Liver (tissue), 3 donors: ENCODE data around the gene SOSTDC1.

Source experiments
- TAF1 ChIP-seq: conservative IDR thresholded peaks from 2 replicates; pipeline ENCODE4 v1.6.1; 2016; ENCODE audit warnings: antibody characterized with exemption, mild to moderate bottlenecking
- TF ChIP-seq, protein P1 (sequence below): fragments of 150-350 bp; IDR thresholded peaks from 2 replicates; pipeline ENCODE4 v1.5.1; 2017; ENCODE audit warnings: improper control_type of control experiment, low read depth, low read length; ENCODE audit not compliant: missing input control
- donor health status: healthy.
- donor health status: healthy.

DNA sequence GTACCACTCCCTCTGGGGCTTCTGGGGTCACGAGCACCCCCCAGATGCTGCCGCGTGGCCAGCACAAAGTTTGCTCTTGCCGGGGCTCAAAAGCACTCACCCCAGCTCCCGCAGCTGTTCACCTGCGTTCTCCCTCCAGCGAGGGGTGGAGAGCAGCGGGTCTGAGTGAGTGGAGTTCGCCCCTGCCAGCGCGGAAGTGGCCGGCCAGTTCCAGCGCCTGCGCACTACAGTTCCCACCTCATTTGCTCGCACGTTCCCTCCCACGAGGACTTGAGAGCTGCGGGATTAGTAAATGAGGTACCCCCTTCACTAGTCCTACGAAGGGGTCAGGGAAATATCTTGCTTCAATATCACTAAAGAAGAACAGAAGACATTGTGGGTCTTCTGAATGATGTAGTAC lies 36.8 kb upstream of the SOSTDC1 start:
- no peak for TF ChIP-seq TAF1
- TF ChIP-seq, protein P1, sequence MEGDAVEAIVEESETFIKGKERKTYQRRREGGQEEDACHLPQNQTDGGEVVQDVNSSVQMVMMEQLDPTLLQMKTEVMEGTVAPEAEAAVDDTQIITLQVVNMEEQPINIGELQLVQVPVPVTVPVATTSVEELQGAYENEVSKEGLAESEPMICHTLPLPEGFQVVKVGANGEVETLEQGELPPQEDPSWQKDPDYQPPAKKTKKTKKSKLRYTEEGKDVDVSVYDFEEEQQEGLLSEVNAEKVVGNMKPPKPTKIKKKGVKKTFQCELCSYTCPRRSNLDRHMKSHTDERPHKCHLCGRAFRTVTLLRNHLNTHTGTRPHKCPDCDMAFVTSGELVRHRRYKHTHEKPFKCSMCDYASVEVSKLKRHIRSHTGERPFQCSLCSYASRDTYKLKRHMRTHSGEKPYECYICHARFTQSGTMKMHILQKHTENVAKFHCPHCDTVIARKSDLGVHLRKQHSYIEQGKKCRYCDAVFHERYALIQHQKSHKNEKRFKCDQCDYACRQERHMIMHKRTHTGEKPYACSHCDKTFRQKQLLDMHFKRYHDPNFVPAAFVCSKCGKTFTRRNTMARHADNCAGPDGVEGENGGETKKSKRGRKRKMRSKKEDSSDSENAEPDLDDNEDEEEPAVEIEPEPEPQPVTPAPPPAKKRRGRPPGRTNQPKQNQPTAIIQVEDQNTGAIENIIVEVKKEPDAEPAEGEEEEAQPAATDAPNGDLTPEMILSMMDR, result no peak
